Activated CD8-positive, alpha-beta memory T cell treated with anti-CD3 and anti-CD28 coated beads, Interleukin-2, amount 50 U/mL, for 1 hour (primary cell): ENCODE measurements around the gene IRX4.
"Not testable (repeated sequence)": the region's sequence is repeated elsewhere in the genome, so short reads cannot be mapped to it uniquely, and the experiment has no call there.

Experiments used
- DNase-seq: peaks from one replicate; pipeline ENCODE4 v3.0.0-alpha.2; 2020; ENCODE audit errors: extremely low read depth

The IRX4 gene

GRCh38 chr5:1857256-1857600 is 25.5 kb downstream of the IRX4 start:
- no peak for DNase-seq

DNA sequence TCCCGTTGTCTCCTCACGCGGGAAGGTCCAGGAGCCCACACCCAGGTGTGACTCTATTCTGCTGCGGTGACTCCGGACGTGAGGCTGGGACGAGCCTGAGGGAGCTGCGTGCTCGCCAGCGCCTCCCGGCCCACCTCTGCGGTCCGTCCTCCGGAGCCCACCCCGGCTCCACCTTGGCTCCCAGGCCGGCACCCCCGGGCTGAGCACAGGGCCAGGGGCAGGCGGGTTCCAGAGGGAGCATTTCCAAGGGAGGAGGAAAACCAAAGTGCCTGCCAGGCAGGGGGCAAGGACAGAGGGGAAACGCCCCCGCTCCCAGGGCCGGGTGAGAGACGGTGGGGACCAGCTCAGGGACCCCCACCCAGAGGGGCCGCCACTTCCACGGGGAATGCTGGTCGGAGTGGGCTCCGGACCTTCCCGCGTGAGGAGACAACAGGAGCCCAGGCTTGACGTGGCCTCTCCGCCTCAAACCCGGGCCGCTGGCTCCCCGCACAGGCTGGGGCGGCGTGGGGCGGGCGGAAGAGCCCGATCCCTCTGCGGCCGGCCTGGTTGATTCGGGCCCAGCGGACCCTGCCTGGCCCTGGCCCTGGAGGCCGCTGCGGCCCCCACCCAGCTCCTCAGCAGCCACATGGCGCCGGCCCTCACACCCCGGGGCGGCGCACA is 26.0 kb downstream of the IRX4 start:
- DNase-seq = no peak

DNA sequence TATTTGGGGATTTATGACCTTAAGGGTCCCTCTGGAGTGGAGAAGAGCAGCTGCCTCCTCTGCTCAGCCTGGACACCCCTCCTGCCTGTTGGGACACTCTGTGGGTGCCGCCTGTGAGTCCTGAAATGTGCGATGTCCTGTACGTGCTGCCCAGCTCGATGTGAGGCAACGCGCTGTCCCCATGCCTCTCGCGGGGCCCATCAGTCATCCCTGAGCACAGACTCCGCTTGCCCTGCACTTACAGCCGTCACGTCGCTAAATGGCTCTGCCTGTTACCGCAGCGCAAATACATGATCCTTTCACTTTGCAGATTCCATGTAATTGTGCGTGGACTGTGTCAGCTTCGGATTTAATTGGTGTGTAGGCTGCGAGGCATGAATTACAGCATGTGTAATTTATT is 27.1 kb downstream of the IRX4 start:
- DNase-seq = no peak

- no peak for DNase-seq
These were observed 27.6 kb downstream of the IRX4 start for GRCh38 chr5:1855075-1855474.

DNA sequence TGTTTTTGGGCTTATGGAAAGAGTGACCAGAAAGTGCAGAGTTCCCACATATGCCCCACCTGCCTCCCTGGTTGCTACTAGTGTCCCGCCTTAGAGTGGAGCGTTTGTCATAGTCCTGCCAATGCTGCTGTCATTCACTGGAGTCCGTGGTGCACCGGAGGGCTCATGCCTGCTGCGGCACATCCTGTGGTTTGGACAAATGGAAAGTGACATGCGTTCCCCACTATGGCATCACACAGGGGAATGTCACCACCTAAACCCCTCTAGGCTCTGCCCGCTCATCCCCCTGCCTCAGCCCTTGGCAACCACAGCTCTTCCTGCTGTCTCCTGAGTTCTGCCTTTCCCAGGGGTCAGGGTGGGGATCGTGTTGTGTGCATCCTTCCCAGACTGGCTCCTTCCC is 29.2 kb downstream of the IRX4 start:
- DNase-seq = no peak

DNA sequence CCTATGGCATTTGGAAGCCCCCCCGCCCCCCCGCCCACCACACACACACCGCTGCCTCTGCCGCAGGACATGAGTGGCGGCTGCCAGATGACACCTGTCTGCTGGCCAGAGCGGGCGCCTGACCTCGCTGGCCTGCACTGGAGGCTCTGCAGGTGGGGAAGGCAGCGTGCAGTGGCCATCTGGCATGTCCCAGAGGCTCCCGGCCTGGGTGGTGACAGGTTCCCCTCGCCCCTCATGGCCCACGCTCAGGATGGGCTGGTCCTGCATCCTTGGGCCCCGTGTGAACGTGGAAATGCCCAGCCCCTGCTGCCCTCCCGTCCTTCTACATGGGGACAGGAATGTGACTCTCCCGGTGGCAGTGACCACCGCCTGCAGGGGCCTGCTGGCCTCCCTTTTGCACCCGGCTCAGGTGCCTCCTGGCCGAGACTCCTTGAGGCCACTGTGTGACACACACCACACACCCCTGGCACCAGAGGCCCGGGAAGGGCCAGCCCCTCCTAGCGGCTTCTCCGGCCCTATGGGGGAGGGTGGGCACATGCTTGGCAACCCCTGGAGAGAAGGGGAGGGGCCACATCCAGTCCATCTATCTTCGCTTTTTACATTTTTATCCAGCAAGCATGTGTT is 30.3 kb downstream of the IRX4 start:
- DNase-seq = no peak

DNA sequence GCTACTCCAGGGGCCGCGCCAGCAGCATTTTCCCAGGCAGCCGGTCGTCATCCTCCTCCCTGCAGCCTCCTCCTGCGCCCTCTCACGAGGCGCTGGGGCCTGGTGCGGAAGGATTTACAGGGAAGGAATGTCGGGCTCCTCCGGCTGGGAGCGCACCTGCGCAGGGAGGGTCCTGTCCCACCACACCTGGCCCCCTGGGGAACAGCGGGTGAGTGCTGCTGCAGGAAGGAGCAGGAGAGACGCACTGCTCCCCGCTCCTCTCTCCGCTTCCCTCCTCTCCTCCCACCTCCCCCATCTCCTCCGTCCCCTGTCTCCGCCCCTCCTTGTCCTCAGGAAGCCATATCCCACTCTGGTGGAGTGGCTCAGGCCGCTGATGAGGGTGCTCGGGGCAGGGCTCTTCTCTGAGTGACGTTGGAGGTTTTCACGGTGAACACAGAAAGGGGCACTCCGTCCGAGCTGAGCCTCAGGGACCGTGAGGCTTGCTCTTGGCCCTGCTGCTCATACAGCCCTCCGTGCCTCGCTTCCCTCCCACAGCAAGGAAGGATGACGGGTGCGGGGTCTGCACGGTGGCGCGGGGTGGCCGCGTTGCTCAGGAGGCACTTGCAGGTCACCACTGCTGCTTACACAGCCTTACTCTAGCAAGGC is 31.3 kb downstream of the IRX4 start:
- DNase-seq = no peak

GRCh38 chr5:1850324-1851154 is 32.2 kb downstream of the IRX4 start:
- no peak for DNase-seq

GRCh38 chr5:1847611-1848010 is 35.1 kb downstream of the IRX4 start:
- no peak for DNase-seq

- no peak for DNase-seq
These were observed 35.7 kb downstream of the IRX4 start for GRCh38 chr5:1847056-1847455.

GRCh38 chr5:1846583-1846982 is 36.1 kb downstream of the IRX4 start:
- DNase-seq = no peak

DNA sequence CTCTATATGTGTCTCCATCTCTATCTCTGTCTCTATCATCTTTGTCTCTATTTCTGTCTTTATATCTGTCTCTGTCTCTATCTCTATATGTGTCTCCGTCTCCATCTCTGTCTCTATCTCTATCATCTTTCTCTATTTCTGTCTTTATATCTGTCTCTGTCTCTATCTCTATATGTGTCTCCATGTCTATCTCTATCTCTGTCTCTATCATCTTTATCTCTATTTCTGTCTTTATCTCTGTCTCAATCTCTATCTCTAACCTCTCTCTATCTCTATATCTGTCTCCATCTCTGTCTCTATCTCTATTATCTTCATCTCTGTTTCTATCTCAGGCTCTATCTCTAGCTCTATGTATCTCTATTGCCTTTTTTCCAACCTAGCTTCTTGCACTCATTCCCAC is 37.0 kb downstream of the IRX4 start:
- no peak for DNase-seq

DNA sequence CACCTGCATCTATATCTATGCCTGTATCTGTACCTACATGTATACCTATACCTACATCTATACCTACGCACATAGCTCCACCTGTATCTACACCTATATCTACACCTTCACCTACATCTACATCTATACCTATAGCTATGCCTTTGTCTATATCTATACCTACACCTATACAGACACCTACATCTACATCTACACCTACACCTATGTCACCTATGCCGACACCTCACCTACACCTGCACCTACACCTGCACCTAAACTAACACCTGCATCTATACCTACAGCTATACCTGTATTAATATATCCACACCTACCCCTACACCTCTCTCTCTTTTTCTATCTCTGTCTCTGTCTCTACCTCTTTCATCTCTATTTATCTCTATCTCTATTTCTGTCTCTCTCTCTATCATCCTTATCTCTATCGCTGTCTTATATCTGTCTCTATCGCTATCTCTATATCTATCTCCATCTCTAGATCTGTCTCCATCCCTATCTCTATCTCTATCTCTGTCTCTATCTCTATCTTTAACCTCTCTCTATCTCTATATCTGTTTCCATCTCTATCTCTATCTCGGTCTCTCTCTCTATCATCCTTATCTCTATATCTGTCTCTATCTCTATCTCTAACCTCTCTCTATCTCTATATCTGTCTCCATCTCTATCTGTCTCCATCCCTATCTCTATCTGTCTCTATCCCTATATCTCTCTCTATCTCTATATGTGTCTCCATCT is 37.9 kb downstream of the IRX4 start:
- DNase-seq = no peak

GRCh38 chr5:1843761-1844160 is 39.0 kb downstream of the IRX4 start:
- not testable (repeated sequence) for DNase-seq

- no peak for DNase-seq
These were observed 40.5 kb downstream of the IRX4 start for GRCh38 chr5:1842004-1842819.

DNA sequence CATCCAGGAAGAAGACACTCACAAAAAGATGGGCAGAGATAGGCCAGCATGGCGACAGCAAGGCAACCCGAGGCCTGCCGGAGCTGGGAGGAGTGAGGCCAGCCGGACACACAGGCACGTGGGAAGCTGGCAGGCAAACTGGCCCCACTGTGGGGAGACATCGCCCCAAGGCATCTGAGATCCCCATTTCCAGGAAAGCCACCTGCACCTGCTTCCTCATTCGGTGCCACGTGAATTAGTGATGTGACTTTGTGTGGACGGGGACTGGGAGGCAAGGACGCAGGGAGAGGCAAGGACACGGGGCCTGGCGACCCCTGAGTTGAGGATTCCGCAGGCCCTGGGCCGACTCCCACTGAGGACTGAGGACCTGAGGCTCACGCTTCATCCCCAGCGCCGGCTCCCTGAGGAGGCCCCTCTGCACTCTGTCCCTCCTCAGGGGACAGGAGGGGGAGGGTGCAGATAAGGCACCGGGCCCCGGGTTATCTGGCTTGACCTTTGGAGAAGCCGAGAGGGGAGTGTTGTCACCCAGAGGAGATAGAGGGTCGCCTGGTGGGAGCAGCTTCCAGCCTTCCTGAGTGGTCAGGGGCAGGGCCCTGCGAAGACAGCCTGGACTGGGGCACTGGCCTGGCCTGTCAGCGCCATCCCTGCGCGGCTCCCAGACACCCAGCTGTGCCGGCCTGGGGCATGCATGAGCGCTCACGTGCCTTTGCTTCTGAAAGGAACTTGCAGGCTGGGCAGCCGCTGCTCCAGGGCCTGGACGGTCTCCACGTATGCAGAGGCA is 41.8 kb downstream of the IRX4 start:
- no peak for DNase-seq

DNA sequence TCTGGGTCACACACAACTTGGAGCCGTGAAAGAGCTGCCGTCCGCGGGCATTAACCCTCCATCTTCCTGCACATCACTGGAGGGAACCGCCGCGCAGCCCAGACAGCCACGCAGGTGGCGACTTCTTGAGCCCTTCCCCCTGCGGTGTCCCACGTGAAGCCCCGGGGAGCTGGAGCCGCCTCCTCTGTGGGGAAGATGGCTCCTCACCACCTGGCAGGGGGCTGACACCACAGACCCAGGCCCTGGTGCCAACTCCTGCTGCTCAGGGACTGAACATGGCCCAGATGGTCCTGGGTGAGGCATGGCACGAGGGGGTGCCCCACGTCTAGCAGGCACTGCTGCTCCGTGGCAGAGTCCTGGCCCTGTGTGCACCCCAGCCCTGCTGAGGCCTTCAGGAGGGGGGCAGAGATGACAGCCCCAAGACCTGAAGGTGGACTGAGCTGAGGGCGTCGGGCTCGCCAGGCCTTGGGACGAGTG is 42.6 kb downstream of the IRX4 start:
- DNase-seq = no peak

DNA sequence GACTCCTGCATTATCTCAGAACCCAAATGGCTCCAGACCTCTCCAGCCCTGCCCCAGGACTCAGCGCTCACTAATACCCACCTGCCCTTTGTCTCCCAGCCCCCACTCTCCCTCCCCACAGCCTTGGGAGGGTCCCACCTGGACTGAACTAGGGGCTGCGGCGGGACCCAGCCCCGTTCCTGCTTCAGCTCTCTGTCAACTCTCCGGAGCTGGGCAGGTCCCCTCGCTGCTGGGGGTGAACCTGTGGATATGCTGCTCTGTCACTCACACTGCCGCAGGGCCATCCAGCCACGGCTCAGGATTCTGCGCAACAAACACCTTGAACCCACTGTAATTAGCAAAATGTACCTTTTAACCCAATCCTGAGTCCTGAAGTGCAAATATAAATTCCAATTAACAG is 44.7 kb downstream of the IRX4 start:
- DNase-seq = no peak

DNA sequence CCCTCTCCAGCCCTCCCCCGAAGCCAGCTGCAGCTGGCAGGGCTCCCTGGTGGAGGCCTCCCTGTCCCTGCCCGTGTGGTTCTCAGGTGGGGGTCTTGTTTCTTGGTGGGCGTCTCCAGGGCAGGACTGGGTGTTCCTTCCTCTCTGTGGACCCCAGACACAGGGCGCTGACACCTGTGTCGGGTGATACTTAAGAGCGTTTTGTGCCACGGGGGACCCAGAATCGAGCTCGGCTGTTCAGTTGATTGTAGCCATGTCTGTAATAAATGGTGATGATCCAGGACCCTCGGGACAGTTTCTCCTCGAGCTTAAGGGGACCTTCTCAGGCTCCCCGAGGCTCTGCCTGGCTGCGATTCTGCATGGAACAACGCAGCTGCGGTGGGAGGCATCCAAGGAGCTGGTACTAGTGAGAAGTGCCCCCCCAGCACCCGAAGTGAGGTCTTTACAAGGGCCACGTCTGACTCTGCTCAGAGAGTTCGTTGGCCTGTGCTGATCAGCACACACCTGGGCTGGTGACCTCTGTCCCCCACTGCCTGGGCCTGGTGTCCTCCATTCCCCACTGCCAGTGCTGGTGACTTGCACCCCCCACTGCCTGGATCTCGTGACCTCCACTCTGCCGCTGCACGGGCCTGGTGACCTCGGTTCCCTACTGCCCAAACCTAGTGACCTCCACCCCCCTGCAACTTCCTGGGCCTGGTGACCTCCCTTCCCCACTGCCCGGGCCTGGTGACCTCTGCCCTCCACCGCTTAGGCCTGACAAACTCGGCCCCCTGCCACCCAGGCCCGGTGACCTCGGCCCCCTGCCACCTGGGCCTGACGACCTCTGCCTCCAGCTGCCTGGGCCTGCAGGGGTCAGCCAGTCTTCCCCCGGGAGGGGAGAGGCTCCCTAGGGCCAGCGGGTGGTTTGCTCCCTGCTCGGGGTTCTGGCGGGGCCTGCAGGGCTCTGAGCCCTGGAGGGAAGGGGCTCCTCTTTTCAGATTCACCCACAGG is 45.5 kb downstream of the IRX4 start:
- DNase-seq = no peak
